ENCODE measurements around the gene CRMP1.
"Not testable (repeated sequence)": the region's sequence is repeated elsewhere in the genome, so short reads cannot be mapped to it uniquely, and the experiment has no call there.

The CRMP1 gene

GRCh38 chr4:5856362-5856761 is 36.5 kb downstream of the CRMP1 start:
- not testable (repeated sequence) for DNase-seq (ENCODE audit: low read depth, low spot score)

- no peak for DNase-seq (ENCODE audit: low read depth, low spot score)
These were observed 38.0 kb downstream of the CRMP1 start for GRCh38 chr4:5854929-5855328.

GRCh38 chr4:5852523-5853202 is 40.2 kb downstream of the CRMP1 start:
- no peak for DNase-seq (ENCODE audit: low read depth, low spot score)

- DNase-seq (ENCODE audit: low read depth, low spot score) = no peak
These were observed 41.1 kb downstream of the CRMP1 start for GRCh38 chr4:5851637-5852301.

- DNase-seq (ENCODE audit: low read depth, low spot score) = no peak
These were observed 47.6 kb downstream of the CRMP1 start for GRCh38 chr4:5845035-5845905.

GRCh38 chr4:5843573-5844530 is 49.0 kb downstream of the CRMP1 start:
- DNase-seq (ENCODE audit: low read depth, low spot score) = no peak

GRCh38 chr4:5842456-5842855 is 50.4 kb downstream of the CRMP1 start:
- no peak for DNase-seq (ENCODE audit: low read depth, low spot score)

GRCh38 chr4:5839751-5840674 is 52.9 kb downstream of the CRMP1 start:
- DNase-seq (ENCODE audit: low read depth, low spot score) = no peak

- no peak for DNase-seq (ENCODE audit: low read depth, low spot score)
These were observed 53.6 kb downstream of the CRMP1 start for GRCh38 chr4:5839332-5839731.

GRCh38 chr4:5837483-5837882 is 55.4 kb downstream of the CRMP1 start:
- DNase-seq (ENCODE audit: low read depth, low spot score) = not testable (repeated sequence)

- no peak for DNase-seq (ENCODE audit: low read depth, low spot score)
These were observed 55.9 kb downstream of the CRMP1 start for GRCh38 chr4:5836943-5837342.

- no peak for DNase-seq (ENCODE audit: low read depth, low spot score)
These were observed 64.9 kb downstream of the CRMP1 start for GRCh38 chr4:5828005-5828391.

- DNase-seq (ENCODE audit: low read depth, low spot score) = no peak
These were observed 65.5 kb downstream of the CRMP1 start for GRCh38 chr4:5827108-5828004.

- DNase-seq (ENCODE audit: low read depth, low spot score) = no peak
These were observed 66.3 kb downstream of the CRMP1 start for GRCh38 chr4:5826437-5827107.

GRCh38 chr4:5825321-5826041 is 67.4 kb downstream of the CRMP1 start:
- DNase-seq (ENCODE audit: low read depth, low spot score) = no peak

- no peak for DNase-seq (ENCODE audit: low read depth, low spot score)
These were observed 68.3 kb downstream of the CRMP1 start for GRCh38 chr4:5824635-5825034.

GRCh38 chr4:5824227-5824626 is 68.7 kb downstream of the CRMP1 start:
- no peak for DNase-seq (ENCODE audit: low read depth, low spot score)

Data from brain pericyte (primary cell).